Activated B cell treated with CpG ODN at 0.5 μM for 24 hours (primary cell): ENCODE measurements around the gene SLC29A2. TPM values are rescaled to one million over a fixed set of nuclear protein-coding genes. Genes with fewer than 3 reads are reported as not detected.

ENCODE experiments used
- ATAC-seq: fragments of 200-7000 bp; cut with Tn5 transposase; one replicate; pipeline ENCODE4 v1.10.0; 2021; ENCODE audit warnings: low read depth, mild to moderate bottlenecking, moderate library complexity
- CTCF ChIA-PET: fragments of 350-600 bp; sonication (Branson Sonifier 250); formaldehyde crosslinking; loops from one replicate; lab custom pipeline; 2021; ENCODE audit warnings: antibody characterized with exemption; lab: Charles Lee
- POLR2A ChIA-PET: fragments of 350-600 bp; sonication (Branson Sonifier 250); formaldehyde crosslinking; loops from one replicate; lab custom pipeline; 2021; ENCODE audit warnings: antibody characterized with exemption; lab: Charles Lee
- DNase-seq: peaks from one replicate; pipeline ENCODE4 v3.0.0; 2022
- H3K27ac Mint-ChIP-seq: one replicate; pipeline ENCODE4 v1.8.0; 2020; ENCODE audit warnings: mixed read lengths
- H3K27me3 Mint-ChIP-seq: one replicate; pipeline ENCODE4 v1.8.0; 2021; ENCODE audit warnings: mixed read lengths
- H3K36me3 Mint-ChIP-seq: one replicate; pipeline ENCODE4 v1.8.0; 2021; ENCODE audit warnings: low read depth, mixed read lengths
- H3K4me1 Mint-ChIP-seq: one replicate; pipeline ENCODE4 v1.8.0; 2021; ENCODE audit warnings: mixed read lengths
- H3K4me3 Mint-ChIP-seq: one replicate; pipeline ENCODE4 v1.8.0; 2020; ENCODE audit warnings: mild to moderate bottlenecking, mixed read lengths
- H3K9me3 Mint-ChIP-seq: one replicate; pipeline ENCODE4 v1.8.0; 2020; ENCODE audit warnings: mixed read lengths
- CTCF ChIP-seq: fragments of 200-600 bp; IDR thresholded peaks from one replicate; pipeline ENCODE4 v1.8.0; 2022; ENCODE audit warnings: antibody characterized with exemption, mild to moderate bottlenecking
- intact Hi-C: fragments of 100-400 bp; cut with micrococcal nuclease; formaldehyde crosslinking; loops from one replicate; pipeline ENCODE4 v1.15.1; 2024
- total RNA-seq: library from RNA; stranded (reverse); gene quantifications from 2 replicates; pipeline ENCODE4 v1.2.3, GENCODE V29; 2022

SLC29A2 gene
- total RNA-seq, 1 donor from 2014 or later = 17.1 TPM

- no peak for ATAC-seq
- H3K4me3 Mint-ChIP-seq = no peak overlapping the region
- POLR2A ChIA-PET = interaction anchor here (0.6 to 1.3 kb wide), 3 partner anchors 22 to 450 kb away, joined by 3 to 4 read pairs (median 3); partner anchors contain the start of gene CD248
These were observed 33.0 kb downstream of the SLC29A2 start for GRCh38 chr11:66338276-66339161.

GRCh38 chr11:66337103-66337899 is 34.3 kb downstream of the SLC29A2 start:
- intact Hi-C loops = no loop called here
- Mint-ChIP-seq H3K4me1 (peaks cover 22% of the 10 kb centered on the region), H3K4me3 (no peak overlapping the region), H3K27me3 (peaks cover 6% of the 10 kb centered on the region), H3K27ac (peak overlapping the region; percentile 50), H3K36me3 (peaks cover 46% of the 10 kb centered on the region), H3K9me3 (no peaks in the 10 kb centered on the region)
- POLR2A ChIA-PET = interaction anchor here (1.3 kb wide), 1 partner anchor 25 kb away, joined by 3 read pairs; no protein-coding TSS in a partner anchor
- DNase-seq (no peak), ATAC-seq (no peak)
- CTCF ChIA-PET = interaction anchor here (1.1 to 2.4 kb wide), 2 partner anchors 25 to 53 kb away, joined by 3 to 11 read pairs; no protein-coding TSS in a partner anchor
- TF ChIP-seq CTCF = no peak

More at GRCh38 chr11:66338276-66339161, 33.0 kb downstream of the SLC29A2 start:
- TF ChIP-seq CTCF = no peak
- no peak overlapping the region for H3K27ac Mint-ChIP-seq
- DNase-seq = no peak
- CTCF ChIA-PET = interaction anchor here (1.1 kb wide), 1 partner anchor 52 kb away, joined by 3 read pairs; no protein-coding TSS in a partner anchor
- H3K4me1 Mint-ChIP-seq = peaks cover 30% of the 10 kb centered on the region
- H3K9me3 Mint-ChIP-seq = no peaks in the 10 kb centered on the region
- intact Hi-C loops = no loop called here
- H3K27me3 Mint-ChIP-seq = peaks cover 6% of the 10 kb centered on the region
- peaks cover 57% of the 10 kb centered on the region for H3K36me3 Mint-ChIP-seq

- Mint-ChIP-seq H3K4me1 (peaks cover 22% of the 10 kb centered on the region), H3K9me3 (no peaks in the 10 kb centered on the region), H3K27me3 (peaks cover 6% of the 10 kb centered on the region), H3K36me3 (peaks cover 38% of the 10 kb centered on the region), H3K4me3 (peak within 1 kb of the TSS; percentile 78), H3K27ac (peak within 1 kb of the TSS; percentile 50)
- POLR2A ChIA-PET = interaction anchor here (1.8 kb wide), 2 partner anchors 19 to 24 kb away, joined by 5 to 9 read pairs; no protein-coding TSS in a partner anchor
- peak; percentile 78 for ATAC-seq
- intact Hi-C loops = no loop called here
- CTCF ChIA-PET = interaction anchor here (2.4 kb wide), 1 partner anchor 25 kb away, joined by 11 read pairs; no protein-coding TSS in a partner anchor
- TF ChIP-seq CTCF = no peak
- no peak for DNase-seq
These were observed 35.1 kb downstream of the SLC29A2 start, which contains the start of gene RIN1 for GRCh38 chr11:66336234-66337102. Gene RIN1 (minus strand): TSS chr11:66336434. CDS start chr11:66336402, 32 bp downstream.

GRCh38 chr11:66335531-66336233 is 35.9 kb downstream of the SLC29A2 start:
- TF ChIP-seq CTCF = no peak
- ATAC-seq (peak; percentile 29), DNase-seq (no peak)
- ChIA-PET CTCF (interaction anchor here (2.4 kb wide), 1 partner anchor 24 kb away, joined by 11 read pairs; no protein-coding TSS in a partner anchor), POLR2A (interaction anchor here (0.6 to 1.8 kb wide), 4 partner anchors 8 to 31 kb away, joined by 3 to 9 read pairs (median 4); no protein-coding TSS in a partner anchor)
- Mint-ChIP-seq H3K4me3 (peak overlapping the region; percentile 78), H3K27me3 (peaks cover 6% of the 10 kb centered on the region), H3K4me1 (peaks cover 22% of the 10 kb centered on the region), H3K27ac (no peak overlapping the region), H3K36me3 (peaks cover 30% of the 10 kb centered on the region), H3K9me3 (no peaks in the 10 kb centered on the region)
- intact Hi-C loops = no loop called here
